ENCODE measurements around the gene ACTG1. TPM values are rescaled to one million over a fixed set of nuclear protein-coding genes. Genes with fewer than 3 reads are reported as not detected.

Gene ACTG1
- total RNA-seq, 1 donor from 2014 or later: 4,184 TPM

GRCh38 chr17:81527591-81528383 is 15.2 kb upstream of the ACTG1 start, which contains the start of gene FSCN2:
TSS of gene FSCN2 (plus strand) at chr17:81528377. CDS start at chr17:81528532, 155 bp downstream.
- Mint-ChIP-seq H3K4me1 (ENCODE audit: unreplicated experiment) (no peaks in the 10 kb centered on the region), H3K4me3 (ENCODE audit: unreplicated experiment) (no peak within 1 kb of the TSS), H3K36me3 (ENCODE audit: low read depth, unreplicated experiment) (no peaks in the 10 kb centered on the region), H3K9me3 (ENCODE audit: unreplicated experiment) (no peaks in the 10 kb centered on the region), H3K27ac (ENCODE audit: unreplicated experiment) (no peak within 1 kb of the TSS), H3K27me3 (ENCODE audit: unreplicated experiment) (no peaks in the 10 kb centered on the region)
- no peak for TF ChIP-seq CTCF (IDR thresholded peaks at IDR 0.05; ENCODE audit: unreplicated experiment)
- DNase-seq (ENCODE audit: low spot score): no peak

DNA sequence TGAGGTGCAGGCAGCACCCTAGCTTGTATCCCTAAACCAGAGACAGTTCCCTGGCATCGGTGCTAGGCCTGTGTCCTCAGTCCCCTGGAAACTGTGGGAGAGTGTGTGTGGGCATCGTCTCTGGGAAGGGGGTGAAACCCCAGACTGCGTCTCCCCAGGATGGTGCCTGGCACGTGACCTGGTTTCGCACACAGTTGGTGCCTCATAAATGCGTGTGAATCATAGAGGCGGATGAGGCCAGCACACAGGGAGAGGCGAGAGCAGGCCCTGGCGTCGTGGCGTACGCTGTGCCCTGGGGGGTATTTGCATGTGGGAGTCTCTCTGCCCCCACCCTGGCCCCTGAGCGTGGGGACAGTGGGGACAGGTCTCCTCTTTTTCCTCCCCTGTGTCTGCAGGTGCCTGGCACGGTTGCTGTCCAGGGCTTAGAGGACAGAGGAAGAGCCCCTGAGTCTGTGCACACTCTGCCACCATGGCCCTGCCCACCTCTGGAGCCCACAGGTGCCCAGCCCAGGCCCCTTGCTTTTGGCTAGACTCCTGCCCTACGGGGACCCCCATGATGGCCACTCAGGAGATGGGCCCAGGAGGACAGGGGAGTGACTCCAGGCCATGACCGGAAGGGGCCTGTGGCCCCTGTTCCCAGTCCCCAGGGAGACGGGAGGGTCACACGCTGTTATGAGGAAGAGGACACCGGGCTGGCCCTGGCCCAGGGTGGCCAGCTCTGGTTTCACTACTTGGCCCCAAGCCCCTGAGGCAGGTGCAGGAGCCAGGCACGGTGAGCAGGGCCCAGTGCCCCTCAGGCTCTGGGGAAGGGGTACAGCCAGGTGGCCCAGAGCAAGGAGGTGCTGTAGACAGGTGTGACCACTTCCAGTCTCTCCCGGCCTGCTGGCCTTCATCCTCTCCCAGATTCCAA is 14.3 kb upstream of the ACTG1 start:
- Mint-ChIP-seq H3K4me1 (ENCODE audit: unreplicated experiment) (no peaks in the 10 kb centered on the region), H3K27ac (ENCODE audit: unreplicated experiment) (no peak overlapping the region), H3K4me3 (ENCODE audit: unreplicated experiment) (no peak overlapping the region), H3K36me3 (ENCODE audit: low read depth, unreplicated experiment) (no peaks in the 10 kb centered on the region), H3K9me3 (ENCODE audit: unreplicated experiment) (no peaks in the 10 kb centered on the region), H3K27me3 (ENCODE audit: unreplicated experiment) (no peaks in the 10 kb centered on the region)
- DNase-seq (ENCODE audit: low spot score): no peak
- TF ChIP-seq CTCF (IDR thresholded peaks at IDR 0.05; ENCODE audit: unreplicated experiment): no peak

DNA sequence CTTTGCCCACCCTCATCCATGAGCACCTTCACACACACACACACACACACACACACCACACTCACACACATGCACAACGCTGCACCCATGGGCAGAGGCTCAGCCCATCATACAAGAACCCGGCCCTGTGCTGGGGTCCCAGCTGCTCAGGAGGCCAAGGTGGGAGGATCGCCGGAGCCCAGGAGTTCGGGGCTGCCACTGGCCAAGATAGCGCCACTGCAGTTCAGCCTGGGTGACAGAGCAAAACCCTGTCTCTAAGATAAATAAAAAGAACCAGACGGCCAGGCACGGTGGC is 12.2 kb upstream of the ACTG1 start:
- no peak for DNase-seq (ENCODE audit: low spot score)
- Mint-ChIP-seq H3K4me1 (ENCODE audit: unreplicated experiment) (peaks cover 3% of the 10 kb centered on the region), H3K9me3 (ENCODE audit: unreplicated experiment) (no peaks in the 10 kb centered on the region), H3K27me3 (ENCODE audit: unreplicated experiment) (peaks cover 10% of the 10 kb centered on the region), H3K36me3 (ENCODE audit: low read depth, unreplicated experiment) (peaks cover 4% of the 10 kb centered on the region), H3K27ac (ENCODE audit: unreplicated experiment) (no peak overlapping the region), H3K4me3 (ENCODE audit: unreplicated experiment) (no peak overlapping the region)
- TF ChIP-seq CTCF (IDR thresholded peaks at IDR 0.05; ENCODE audit: unreplicated experiment): no peak

GRCh38 chr17:81524039-81524864 is 11.7 kb upstream of the ACTG1 start:
- no peak for TF ChIP-seq CTCF (IDR thresholded peaks at IDR 0.05; ENCODE audit: unreplicated experiment)
- Mint-ChIP-seq H3K9me3 (ENCODE audit: unreplicated experiment) (no peaks in the 10 kb centered on the region), H3K27me3 (ENCODE audit: unreplicated experiment) (peaks cover 10% of the 10 kb centered on the region), H3K4me1 (ENCODE audit: unreplicated experiment) (peaks cover 3% of the 10 kb centered on the region), H3K4me3 (ENCODE audit: unreplicated experiment) (no peak overlapping the region), H3K27ac (ENCODE audit: unreplicated experiment) (no peak overlapping the region), H3K36me3 (ENCODE audit: low read depth, unreplicated experiment) (peaks cover 4% of the 10 kb centered on the region)
- DNase-seq (ENCODE audit: low spot score): no peak
